Hepatocyte (in vitro differentiated cells): ENCODE measurements around the gene HORMAD2. TPM values are rescaled to one million over a fixed set of nuclear protein-coding genes. Genes with fewer than 3 reads are reported as not detected.
"Not testable (repeated sequence)": the region's sequence is repeated elsewhere in the genome, so short reads cannot be mapped to it uniquely, and the experiment has no call there.

Experiments used
- DNase-seq: peaks from one replicate; pipeline ENCODE4 v3.0.0-alpha.2; 2016; ENCODE audit warnings: low spot score
- H2AFZ ChIP-seq: fragments of 200-600 bp; sonication (generic); 2 replicates; pipeline ENCODE4 v1.6.0; 2016; ENCODE audit warnings: antibody characterized with exemption, mild to moderate bottlenecking
- H3K27ac ChIP-seq: fragments of 200-600 bp; sonication (generic); 2 replicates; pipeline ENCODE4 v1.5.1; 2016; ENCODE audit warnings: mild to moderate bottlenecking
- H3K27me3 ChIP-seq: fragments of 200-600 bp; sonication (generic); 2 replicates; pipeline ENCODE4 v1.6.1; 2016
- H3K36me3 ChIP-seq: fragments of 200-600 bp; sonication (generic); replicated peaks from 2 replicates; pipeline ENCODE4 v1.5.1; 2016; ENCODE audit warnings: low read depth; ENCODE audit not compliant: insufficient read depth
- H3K4me1 ChIP-seq: fragments of 200-600 bp; sonication (generic); 2 replicates; pipeline ENCODE4 v1.5.1; 2016; ENCODE audit warnings: mild to moderate bottlenecking, moderate library complexity; ENCODE audit not compliant: insufficient read depth
- H3K4me2 ChIP-seq: fragments of 200-600 bp; sonication (generic); 2 replicates; pipeline ENCODE4 v1.6.0; 2016
- H3K4me3 ChIP-seq: fragments of 200-600 bp; sonication (generic); 2 replicates; pipeline ENCODE4 v1.5.1; 2016; ENCODE audit warnings: mild to moderate bottlenecking
- H3K79me2 ChIP-seq: fragments of 200-600 bp; sonication (generic); 2 replicates; pipeline ENCODE4 v1.6.0; 2017; ENCODE audit warnings: mild to moderate bottlenecking
- H3K9me2 ChIP-seq: fragments of 200-600 bp; sonication (generic); replicated peaks from 2 replicates; pipeline ENCODE4 v1.6.0; 2017; ENCODE audit warnings: mild to moderate bottlenecking; ENCODE audit not compliant: insufficient read depth
- H3K9me3 ChIP-seq: fragments of 200-600 bp; sonication (generic); 2 replicates; pipeline ENCODE4 v1.5.1; 2016; ENCODE audit warnings: low read depth, mild to moderate bottlenecking
- H4K20me1 ChIP-seq: fragments of 200-600 bp; sonication (generic); 2 replicates; pipeline ENCODE4 v1.6.0; 2016; ENCODE audit warnings: mild to moderate bottlenecking; ENCODE audit not compliant: insufficient read depth, poor library complexity, severe bottlenecking
- EZH2 ChIP-seq: fragments of 200-600 bp; sonication (generic); IDR thresholded peaks from 2 replicates; pipeline ENCODE4 v1.6.1; 2016; ENCODE audit warnings: antibody characterized with exemption, mild to moderate bottlenecking, borderline replicate concordance
- EZH2phosphoT487 ChIP-seq: fragments of 200-600 bp; sonication (generic); IDR thresholded peaks from one replicate; pipeline ENCODE4 v1.6.1; 2018; ENCODE audit warnings: antibody characterized with exemption, mild to moderate bottlenecking, low read depth, moderate library complexity; ENCODE audit not compliant: unreplicated experiment, severe bottlenecking
- WGBS: methylation state at CpG from one replicate; pipeline ENCODE4 v1.1.6; 2016; ENCODE audit warnings: low lambda C conversion rate; ENCODE audit errors: missing lambda C conversion rate; 5-methylcytosine and 5-hydroxymethylcytosine counted together
- polyA plus RNA-seq: library from polyadenylated mRNA; unstranded; fragments of >200 nt; fragmentation: Nextera tagmentation; extraction: Ambion mirVana; gene quantifications from 2 replicates; pipeline ENCODE4 v1.2.1, GENCODE V29; 2016
- total RNA-seq: library from RNA; depleted of rRNA; stranded (reverse); fragments of >200 nt; gene quantifications from 2 replicates; pipeline ENCODE4 v1.2.3, GENCODE V29; 2014
- TF ChIP-seq, protein P1 (sequence below): fragments of 200-600 bp; sonication (generic); IDR thresholded peaks from 2 replicates; pipeline ENCODE4 v1.5.1; 2016; ENCODE audit warnings: antibody characterized with exemption, mild to moderate bottlenecking; ENCODE audit not compliant: poor library complexity

Gene HORMAD2
- total and polyA plus RNA-seq, 2 experiments from 2014 or later = not detected

DNA sequence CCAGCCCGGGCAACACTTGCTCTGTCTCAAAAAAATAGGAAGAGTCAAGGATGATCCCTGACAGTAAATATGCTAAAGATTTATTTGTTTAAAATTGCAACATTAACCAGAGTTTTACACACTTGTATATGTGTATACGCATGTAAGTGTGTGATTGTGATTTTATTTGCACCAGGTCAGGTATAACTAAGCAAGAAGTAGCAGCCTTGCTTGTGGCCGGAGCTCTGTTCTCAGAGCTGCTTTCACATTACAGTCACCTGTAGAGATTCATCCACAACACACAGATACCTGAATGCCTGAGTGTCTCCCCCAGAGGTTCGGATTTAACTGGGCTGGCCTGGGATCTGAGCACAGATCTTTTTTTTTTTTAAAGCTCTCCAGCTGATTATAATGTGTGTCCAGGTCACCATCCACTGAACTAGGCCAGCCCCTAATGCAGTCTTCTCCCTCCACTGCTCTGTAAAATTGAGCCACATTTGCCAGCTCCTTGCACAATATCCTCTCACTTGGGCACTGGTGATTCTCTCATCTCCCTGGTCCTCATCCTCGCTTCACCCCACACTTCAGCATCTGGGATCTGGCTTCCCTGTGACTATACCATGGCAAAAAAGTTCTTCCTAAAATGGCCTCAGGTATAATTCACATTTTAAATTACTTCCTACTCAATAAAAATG lies 118.0 kb downstream of the HORMAD2 start:
- Histone ChIP-seq H3K27me3 (no peaks in the 10 kb centered on the region), H3K9me2 (no peaks in the 10 kb centered on the region), H3K4me1 (peaks cover 28% of the 10 kb centered on the region), H2AFZ (no peak overlapping the region), H4K20me1 (no peaks in the 10 kb centered on the region), H3K4me2 (no peak overlapping the region), H3K4me3 (no peak overlapping the region), H3K79me2 (no peaks in the 10 kb centered on the region), H3K9me3 (no peaks in the 10 kb centered on the region), H3K27ac (no peak overlapping the region), H3K36me3 (no peaks in the 10 kb centered on the region)
- 91% methylated on average over 5 of the region's 5 CpGs for WGBS
- DNase-seq = no peak
- no peak for TF ChIP-seq EZH2
- TF ChIP-seq, protein P1, sequence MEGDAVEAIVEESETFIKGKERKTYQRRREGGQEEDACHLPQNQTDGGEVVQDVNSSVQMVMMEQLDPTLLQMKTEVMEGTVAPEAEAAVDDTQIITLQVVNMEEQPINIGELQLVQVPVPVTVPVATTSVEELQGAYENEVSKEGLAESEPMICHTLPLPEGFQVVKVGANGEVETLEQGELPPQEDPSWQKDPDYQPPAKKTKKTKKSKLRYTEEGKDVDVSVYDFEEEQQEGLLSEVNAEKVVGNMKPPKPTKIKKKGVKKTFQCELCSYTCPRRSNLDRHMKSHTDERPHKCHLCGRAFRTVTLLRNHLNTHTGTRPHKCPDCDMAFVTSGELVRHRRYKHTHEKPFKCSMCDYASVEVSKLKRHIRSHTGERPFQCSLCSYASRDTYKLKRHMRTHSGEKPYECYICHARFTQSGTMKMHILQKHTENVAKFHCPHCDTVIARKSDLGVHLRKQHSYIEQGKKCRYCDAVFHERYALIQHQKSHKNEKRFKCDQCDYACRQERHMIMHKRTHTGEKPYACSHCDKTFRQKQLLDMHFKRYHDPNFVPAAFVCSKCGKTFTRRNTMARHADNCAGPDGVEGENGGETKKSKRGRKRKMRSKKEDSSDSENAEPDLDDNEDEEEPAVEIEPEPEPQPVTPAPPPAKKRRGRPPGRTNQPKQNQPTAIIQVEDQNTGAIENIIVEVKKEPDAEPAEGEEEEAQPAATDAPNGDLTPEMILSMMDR = no peak
- TF ChIP-seq EZH2phosphoT487 = no peak

DNA sequence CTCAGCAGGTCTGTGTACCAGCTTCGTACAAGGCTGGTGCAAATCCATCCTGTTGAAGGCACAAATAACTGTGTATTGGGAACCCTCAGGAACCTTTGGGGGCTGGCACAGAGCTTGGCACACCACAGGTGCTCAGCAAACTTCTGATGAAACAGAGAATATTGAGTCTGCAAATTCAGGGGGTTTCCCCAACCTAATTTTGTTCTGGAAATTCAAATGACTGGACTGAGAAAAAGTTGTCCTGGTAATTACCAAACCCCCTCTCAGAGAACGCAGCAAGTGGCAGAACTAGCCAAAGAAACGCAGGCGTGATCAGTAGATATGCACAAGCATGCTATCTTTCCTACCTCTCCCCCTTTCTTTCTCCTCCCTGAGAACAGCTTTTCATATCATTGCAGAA lies 118.7 kb downstream of the HORMAD2 start:
- Histone ChIP-seq H3K27ac (no peak overlapping the region), H4K20me1 (no peaks in the 10 kb centered on the region), H3K9me2 (no peaks in the 10 kb centered on the region), H2AFZ (no peak overlapping the region), H3K9me3 (no peaks in the 10 kb centered on the region), H3K4me3 (no peak overlapping the region), H3K79me2 (no peaks in the 10 kb centered on the region), H3K4me2 (no peak overlapping the region), H3K36me3 (no peaks in the 10 kb centered on the region), H3K4me1 (peaks cover 30% of the 10 kb centered on the region), H3K27me3 (no peaks in the 10 kb centered on the region)
- 89% methylated on average over 4 of the region's 4 CpGs for WGBS
- no peak for DNase-seq
- TF ChIP-seq EZH2phosphoT487 = no peak
- TF ChIP-seq EZH2 = no peak
- TF ChIP-seq, protein P1 = no peak

DNA sequence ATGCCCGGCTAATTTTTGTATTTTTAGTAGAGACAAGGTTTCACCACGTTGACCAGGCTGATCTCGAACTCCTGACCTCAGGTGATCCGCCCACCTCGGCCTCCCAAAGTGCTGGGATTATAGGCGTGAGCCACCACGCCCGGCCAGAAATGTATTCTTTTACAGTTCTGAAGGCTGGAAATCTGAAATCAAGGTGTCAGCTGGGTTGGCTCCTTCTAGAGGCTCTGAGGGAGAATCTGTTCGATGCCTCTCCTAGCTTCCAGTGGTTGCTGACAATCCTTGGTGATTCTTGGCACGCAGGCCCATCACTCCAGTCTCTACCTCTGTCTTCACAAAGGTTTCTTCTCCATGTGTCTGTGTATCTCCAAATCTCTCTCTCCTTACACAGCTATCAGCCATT lies 120.6 kb downstream of the HORMAD2 start:
- peaks cover 39% of the 10 kb centered on the region for H3K4me1 ChIP-seq
- not testable (repeated sequence) for H3K9me3 ChIP-seq, H3K4me2 ChIP-seq, H3K36me3 ChIP-seq, H3K27me3 ChIP-seq, H3K27ac ChIP-seq, H3K9me2 ChIP-seq, H4K20me1 ChIP-seq, H3K79me2 ChIP-seq, DNase-seq, H3K4me3 ChIP-seq, H2AFZ ChIP-seq
- 86% methylated on average over 10 of the region's 10 CpGs for WGBS

DNA sequence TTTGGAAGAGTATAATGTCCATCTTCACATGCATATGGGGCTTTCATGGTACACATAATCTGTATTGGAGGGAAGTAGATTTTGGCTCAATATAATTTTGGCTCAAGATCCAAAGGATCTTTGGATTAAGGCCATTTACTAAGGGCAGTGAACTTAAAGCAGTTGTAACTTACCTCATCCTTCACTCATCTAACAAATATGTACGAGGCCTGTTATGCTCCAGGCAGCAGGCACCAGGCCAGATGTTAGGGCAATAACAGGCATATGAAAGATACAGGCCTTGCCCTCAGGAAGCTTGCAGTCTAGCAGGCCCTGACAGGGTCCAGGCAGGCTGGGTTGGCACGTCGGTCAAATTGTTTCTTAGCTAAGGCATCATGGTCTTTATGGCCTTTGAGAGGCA lies 121.7 kb downstream of the HORMAD2 start:
- DNase-seq = no peak
- no peak overlapping the region for H3K4me2 ChIP-seq
- H3K9me2 ChIP-seq = no peaks in the 10 kb centered on the region
- H3K4me3 ChIP-seq = no peak overlapping the region
- H4K20me1 ChIP-seq = no peaks in the 10 kb centered on the region
- peaks cover 40% of the 10 kb centered on the region for H3K4me1 ChIP-seq
- H3K36me3 ChIP-seq = no peaks in the 10 kb centered on the region
- TF ChIP-seq, protein P1 = no peak
- TF ChIP-seq EZH2phosphoT487 (no peak), EZH2 (no peak)
- no peak overlapping the region for H2AFZ ChIP-seq
- WGBS = 87% methylated on average over 3 of the region's 3 CpGs
- no peaks in the 10 kb centered on the region for H3K9me3 ChIP-seq
- peak overlapping the region; percentile 87 for H3K27ac ChIP-seq
- H3K79me2 ChIP-seq = no peaks in the 10 kb centered on the region
- no peaks in the 10 kb centered on the region for H3K27me3 ChIP-seq
